NCI-H146 (cell line): ENCODE results near the gene ANGEL2.
"Not testable (repeated sequence)": the region's sequence is repeated elsewhere in the genome, so short reads cannot be mapped to it uniquely, and the experiment has no call there.

Experiments used
- DNase-seq: peaks from one replicate; lab custom pipeline; 2025; lab: John Stamatoyannopoulos, UW

Gene ANGEL2

GRCh38 chr1:213015099-213016050 is at the start of gene ANGEL2:
ANGEL2 (minus strand) TSS chr1:213015867; CDS start chr1:213015671, 196 bp downstream.
- DNase-seq = peak; percentile 98

- peak; percentile 45 for DNase-seq
These were observed 45.6 kb upstream of the ANGEL2 start for GRCh38 chr1:213061263-213061662.

GRCh38 chr1:213060836-213061235 is 45.2 kb upstream of the ANGEL2 start:
- DNase-seq = peak; percentile 66

GRCh38 chr1:213057264-213058059 is 41.8 kb upstream of the ANGEL2 start:
- no peak for DNase-seq

GRCh38 chr1:213055767-213056166 is 40.1 kb upstream of the ANGEL2 start:
- DNase-seq = no peak

GRCh38 chr1:213054733-213055591 is 39.3 kb upstream of the ANGEL2 start:
- DNase-seq = no peak

GRCh38 chr1:213054142-213054541 is 38.5 kb upstream of the ANGEL2 start:
- DNase-seq = no peak

- DNase-seq = no peak
These were observed 37.8 kb upstream of the ANGEL2 start for GRCh38 chr1:213053455-213053854.

GRCh38 chr1:213051881-213052202 is 36.2 kb upstream of the ANGEL2 start:
- DNase-seq = no peak

- peak; percentile 89 for DNase-seq
These were observed 35.6 kb upstream of the ANGEL2 start, which contains the start of gene RPS6KC1 for GRCh38 chr1:213051127-213051880. RPS6KC1 (plus strand) TSS chr1:213051241; CDS start chr1:213051405, 164 bp downstream.

GRCh38 chr1:213050745-213051126 is 35.1 kb upstream of the ANGEL2 start:
- no peak for DNase-seq

- DNase-seq = no peak
These were observed 33.6 kb upstream of the ANGEL2 start for GRCh38 chr1:213049232-213049631.

GRCh38 chr1:213045321-213046226 is 29.9 kb upstream of the ANGEL2 start:
- peak; percentile 64 for DNase-seq

- DNase-seq = no peak
These were observed 25.8 kb upstream of the ANGEL2 start for GRCh38 chr1:213041443-213041842.

GRCh38 chr1:213035573-213035972 is 19.9 kb upstream of the ANGEL2 start:
- DNase-seq = no peak

- DNase-seq = no peak
These were observed 19.0 kb upstream of the ANGEL2 start for GRCh38 chr1:213034713-213035112.

GRCh38 chr1:213032651-213033050 is 17.0 kb upstream of the ANGEL2 start:
- no peak for DNase-seq

- not testable (repeated sequence) for DNase-seq
These were observed 11.4 kb upstream of the ANGEL2 start for GRCh38 chr1:213027024-213027423.

GRCh38 chr1:213020016-213020415 is 4.3 kb upstream of the ANGEL2 start:
- no peak for DNase-seq

GRCh38 chr1:213019450-213019849 is 3.8 kb upstream of the ANGEL2 start:
- no peak for DNase-seq
